ENCODE measurements around the gene FAIM2. TPM values are rescaled to one million over a fixed set of nuclear protein-coding genes. Genes with fewer than 3 reads are reported as not detected.

FAIM2 gene
- total and polyA plus RNA-seq, 9 of the 15 experiments (the other 6 are each of a cell fraction or from before 2014, with no cell fraction given): 0.01 to 0.10 TPM; not detected in 7

GRCh38 chr12:49945394-49946080 is 41.8 kb upstream of the FAIM2 start (continued):
- TF ChIP-seq NKRF (IDR thresholded peaks at IDR 0.05; ENCODE audit: borderline replicate concordance): no peak
- TF ChIP-seq MAX (CRISPR knock-in tag; IDR thresholded peaks at IDR 0.05): peak; percentile 54
- peak; percentile 96 for TF ChIP-seq ESRRA (IDR thresholded peaks at IDR 0.05; ENCODE audit: borderline replicate concordance, low read depth)
- no peak for TF ChIP-seq ZNF347 (CRISPR knock-in tag; IDR thresholded peaks at IDR 0.05; ENCODE audit: low read depth)
- no peak for TF ChIP-seq SIRT6 (IDR thresholded peaks at IDR 0.05; ENCODE audit: low read depth, low read length)
- TF ChIP-seq POLR2B (IDR thresholded peaks at IDR 0.05; ENCODE audit: low read depth, partially characterized antibody): no peak
- TF ChIP-seq SRSF7 (optimal IDR thresholded peaks at IDR 0.05; ENCODE audit: low read depth, low read length): no peak
- TF ChIP-seq XRCC3 (IDR thresholded peaks at IDR 0.05): no peak
- peak; percentile 72 for TF ChIP-seq CXXC5 (CRISPR knock-in tag; IDR thresholded peaks at IDR 0.05)
- no peak; the same call in 1 of the 2 replicates for TF ChIP-seq TARDBP (IDR thresholded peaks at IDR 0.05)
- TF ChIP-seq, protein P1, sequence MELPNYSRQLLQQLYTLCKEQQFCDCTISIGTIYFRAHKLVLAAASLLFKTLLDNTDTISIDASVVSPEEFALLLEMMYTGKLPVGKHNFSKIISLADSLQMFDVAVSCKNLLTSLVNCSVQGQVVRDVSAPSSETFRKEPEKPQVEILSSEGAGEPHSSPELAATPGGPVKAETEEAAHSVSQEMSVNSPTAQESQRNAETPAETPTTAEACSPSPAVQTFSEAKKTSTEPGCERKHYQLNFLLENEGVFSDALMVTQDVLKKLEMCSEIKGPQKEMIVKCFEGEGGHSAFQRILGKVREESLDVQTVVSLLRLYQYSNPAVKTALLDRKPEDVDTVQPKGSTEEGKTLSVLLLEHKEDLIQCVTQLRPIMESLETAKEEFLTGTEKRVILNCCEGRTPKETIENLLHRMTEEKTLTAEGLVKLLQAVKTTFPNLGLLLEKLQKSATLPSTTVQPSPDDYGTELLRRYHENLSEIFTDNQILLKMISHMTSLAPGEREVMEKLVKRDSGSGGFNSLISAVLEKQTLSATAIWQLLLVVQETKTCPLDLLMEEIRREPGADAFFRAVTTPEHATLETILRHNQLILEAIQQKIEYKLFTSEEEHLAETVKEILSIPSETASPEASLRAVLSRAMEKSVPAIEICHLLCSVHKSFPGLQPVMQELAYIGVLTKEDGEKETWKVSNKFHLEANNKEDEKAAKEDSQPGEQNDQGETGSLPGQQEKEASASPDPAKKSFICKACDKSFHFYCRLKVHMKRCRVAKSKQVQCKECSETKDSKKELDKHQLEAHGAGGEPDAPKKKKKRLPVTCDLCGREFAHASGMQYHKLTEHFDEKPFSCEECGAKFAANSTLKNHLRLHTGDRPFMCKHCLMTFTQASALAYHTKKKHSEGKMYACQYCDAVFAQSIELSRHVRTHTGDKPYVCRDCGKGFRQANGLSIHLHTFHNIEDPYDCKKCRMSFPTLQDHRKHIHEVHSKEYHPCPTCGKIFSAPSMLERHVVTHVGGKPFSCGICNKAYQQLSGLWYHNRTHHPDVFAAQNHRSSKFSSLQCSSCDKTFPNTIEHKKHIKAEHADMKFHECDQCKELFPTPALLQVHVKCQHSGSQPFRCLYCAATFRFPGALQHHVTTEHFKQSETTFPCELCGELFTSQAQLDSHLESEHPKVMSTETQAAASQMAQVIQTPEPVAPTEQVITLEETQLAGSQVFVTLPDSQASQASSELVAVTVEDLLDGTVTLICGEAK (IDR thresholded peaks at IDR 0.05): no peak; the same call in 1 of the 2 replicates
- TF ChIP-seq, protein P1 (CRISPR knock-in tag; IDR thresholded peaks at IDR 0.05): no peak
- TF ChIP-seq ZKSCAN1 (IDR thresholded peaks at IDR 0.05; ENCODE audit: low read depth, low read length): 0 out of 2 replicates have a peak, but pooled peaks have one; percentile 33
- no peak for TF ChIP-seq ATF1 (CRISPR knock-in tag; IDR thresholded peaks at IDR 0.05)
- TF ChIP-seq ATF1 (tag; IDR thresholded peaks at IDR 0.05): peak; percentile 70
- TF ChIP-seq ADNP (tag; IDR thresholded peaks at IDR 0.05): no peak
- TF ChIP-seq LCOR (CRISPR knock-in tag; IDR thresholded peaks at IDR 0.05): peak; percentile 38; the same call in 1 of the 2 replicates
